ENCODE measurements around the gene SDCBP2.

GRCh38 chr20:1294497-1294896 is 34.4 kb downstream of the SDCBP2 start:
- TF ChIP-seq TFCP2L1 (CRISPR knock-in tag; IDR thresholded peaks at IDR 0.05) (no peak), CTCF (IDR thresholded peaks at IDR 0.05) (no peak)
